ENCODE measurements around the gene PNPT1. TPM values are rescaled to one million over a fixed set of nuclear protein-coding genes. Genes with fewer than 3 reads are reported as not detected.

Gene PNPT1
- total and polyA plus RNA-seq, 9 of the 15 experiments (the other 6 are each of a cell fraction or from before 2014, with no cell fraction given) = 46.5 to 104 (median 62.7) TPM

DNA sequence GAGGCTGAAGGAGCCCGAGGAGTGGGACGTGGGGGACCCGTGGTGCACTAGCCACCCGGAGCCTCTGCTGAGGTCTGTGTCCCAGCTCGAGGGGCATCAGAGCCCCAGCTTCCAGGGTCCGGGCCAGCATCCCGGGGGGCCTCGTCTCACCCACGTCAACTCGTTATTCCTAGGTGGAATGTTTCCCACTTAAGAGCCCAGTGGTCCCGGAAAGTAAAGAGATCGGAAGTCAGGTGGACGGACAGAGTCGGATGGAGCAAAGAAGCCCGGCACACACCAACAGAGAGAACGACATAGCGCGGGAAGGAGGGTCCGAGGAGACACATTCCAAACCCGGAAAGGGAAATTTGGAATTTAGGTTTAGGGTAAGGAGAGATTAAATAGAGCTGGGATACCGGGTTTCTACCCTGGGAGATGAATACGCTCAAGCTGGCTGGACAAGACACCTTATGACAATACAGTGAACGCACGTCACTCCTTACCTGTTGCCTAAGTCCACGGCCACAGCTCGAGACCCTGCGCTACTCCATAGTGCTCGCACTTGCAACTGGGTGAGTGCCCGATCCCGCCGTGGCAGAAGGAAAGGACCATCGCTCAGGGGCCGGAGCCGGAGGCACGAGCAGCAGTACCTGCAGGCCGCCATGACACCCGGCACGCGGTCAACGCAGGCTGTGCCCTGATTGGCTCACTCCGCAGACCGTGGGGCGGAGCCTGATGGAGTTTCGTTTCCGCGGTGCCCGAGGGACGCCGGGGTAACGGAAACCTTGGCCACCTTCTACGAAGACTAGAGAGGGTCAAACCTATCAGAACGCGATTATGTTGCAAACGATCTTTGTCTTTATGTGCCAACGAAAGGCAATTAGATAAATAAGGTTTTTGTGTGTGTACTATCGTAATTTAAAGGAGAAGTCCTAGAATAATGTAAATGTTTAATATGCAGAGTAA is at the start of gene PNPT1 (continued):
- 0 out of 4 replicates have a peak, but pooled peaks of 1 of the 2 experiments have one; percentile 36 for TF ChIP-seq ZNF639 (CRISPR knock-in tag; conservative IDR thresholded peaks at IDR 0.05 in 1 of 2, IDR thresholded peaks at IDR 0.05 in 1 of 2)
- TF ChIP-seq SMC3 (conservative IDR thresholded peaks at IDR 0.05; ENCODE audit: insufficient read depth, low read depth, low read length) = no peak
- TF ChIP-seq CCNT2 (IDR thresholded peaks at IDR 0.05; ENCODE audit: borderline replicate concordance, extremely low read depth, insufficient read length, low read depth, low read length) = no peak
- TF ChIP-seq THRAP3 (IDR thresholded peaks at IDR 0.05; ENCODE audit: borderline replicate concordance) = no peak
- peak; percentile 91 for TF ChIP-seq MYBL2 (IDR thresholded peaks at IDR 0.05; ENCODE audit: low read depth)
- TF ChIP-seq MYBL2 (CRISPR knock-in tag; IDR thresholded peaks at IDR 0.05; ENCODE audit: borderline replicate concordance) = no peak
- TF ChIP-seq SRSF3 (IDR thresholded peaks at IDR 0.05; ENCODE audit: insufficient read depth, low read length) = no peak
- TF ChIP-seq E2F1 (CRISPR knock-in tag; IDR thresholded peaks at IDR 0.05) = no peak
- TF ChIP-seq TSC22D4 (tag; IDR thresholded peaks at IDR 0.05) = no peak
- no peak for TF ChIP-seq CBX2 (IDR thresholded peaks at IDR 0.05; ENCODE audit: insufficient read depth, low read length, poor library complexity, severe bottlenecking)
- TF ChIP-seq ZMIZ1 (IDR thresholded peaks at IDR 0.05; ENCODE audit: low read depth in 2 of 2, low read length in 2 of 2) = no peak
- TF ChIP-seq, protein P1, sequence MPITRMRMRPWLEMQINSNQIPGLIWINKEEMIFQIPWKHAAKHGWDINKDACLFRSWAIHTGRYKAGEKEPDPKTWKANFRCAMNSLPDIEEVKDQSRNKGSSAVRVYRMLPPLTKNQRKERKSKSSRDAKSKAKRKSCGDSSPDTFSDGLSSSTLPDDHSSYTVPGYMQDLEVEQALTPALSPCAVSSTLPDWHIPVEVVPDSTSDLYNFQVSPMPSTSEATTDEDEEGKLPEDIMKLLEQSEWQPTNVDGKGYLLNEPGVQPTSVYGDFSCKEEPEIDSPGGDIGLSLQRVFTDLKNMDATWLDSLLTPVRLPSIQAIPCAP (CRISPR knock-in tag; IDR thresholded peaks at IDR 0.05; ENCODE audit: borderline replicate concordance) = no peak
- no peak for TF ChIP-seq MCM2 (IDR thresholded peaks at IDR 0.05; ENCODE audit: low read depth)
- no peak for TF ChIP-seq ZNF174 (CRISPR knock-in tag; IDR thresholded peaks at IDR 0.05)
- TF ChIP-seq HMGXB4 (CRISPR knock-in tag; IDR thresholded peaks at IDR 0.05) = no peak

All from K562 (cell line).